ENCODE measurements around the gene SDR42E2. TPM values are rescaled to one million over a fixed set of nuclear protein-coding genes. Genes with fewer than 3 reads are reported as not detected.
A peak's percentile ranks its signal among the peaks of the same experiment; 100 is the strongest.

Gene SDR42E2
- total and polyA plus RNA-seq, 10 of the 15 experiments (the other 5 are each of a cell fraction or from before 2014, with no cell fraction given) = 0.01 to 0.09 (median 0.08) TPM; not detected in 4

- TF ChIP-seq HDGF (IDR thresholded peaks at IDR 0.05) (peak; percentile 96), TBL1XR1 (IDR thresholded peaks at IDR 0.05; ENCODE audit: low read depth, low read length) (no peak), IRF3 (IDR thresholded peaks at IDR 0.05) (no peak), MEF2A (IDR thresholded peaks at IDR 0.05; ENCODE audit: insufficient read depth, low read depth, low read length) (no peak), YBX1 (IDR thresholded peaks at IDR 0.05) (no peak), RELA (IDR thresholded peaks at IDR 0.05; ENCODE audit: borderline replicate concordance, partially characterized antibody) (peak; percentile 24), MYC (IDR thresholded peaks at IDR 0.05; ENCODE audit: insufficient read depth, insufficient read length, insufficient replicate concordance, low read length, severe bottlenecking) (no peak), E2F8 (IDR thresholded peaks at IDR 0.05; ENCODE audit: low read depth, partially characterized antibody) (no peak), TCF12 (IDR thresholded peaks at IDR 0.05; ENCODE audit: low read depth, low read length) (no peak), SRF (IDR thresholded peaks at IDR 0.05; ENCODE audit: low read depth in 2 of 2, low read length in 2 of 2) (peak; percentile 98), CHD4 (IDR thresholded peaks at IDR 0.05) (no peak), RUNX3 (IDR thresholded peaks at IDR 0.05; ENCODE audit: low read length) (no peak), TCF7 (IDR thresholded peaks at IDR 0.05; ENCODE audit: borderline replicate concordance) (no peak), EP300 (IDR thresholded peaks at IDR 0.05; ENCODE audit: borderline replicate concordance in 1 of 2, control insufficient read depth in 1 of 2, low read depth in 2 of 2, low read length in 2 of 2) (no peak), SP1 (IDR thresholded peaks at IDR 0.05; ENCODE audit: low read depth, low read length) (no peak), NBN (IDR thresholded peaks at IDR 0.05) (peak; percentile 81), BRCA1 (IDR thresholded peaks at IDR 0.05; ENCODE audit: low read depth, low read length) (no peak), HSF1 (IDR thresholded peaks at IDR 0.05; ENCODE audit: low read depth, low read length) (no peak), NRF1 (conservative IDR thresholded peaks at IDR 0.05; ENCODE audit: low read depth, low read length) (0 out of 2 replicates have a peak, but pooled peaks have one; percentile 21), CUX1 (IDR thresholded peaks at IDR 0.05; ENCODE audit: insufficient replicate concordance, low read depth, low read length) (no peak)
Measured at GRCh38 chr16:22190776-22191531, 28.6 kb downstream of the SDR42E2 start (continued).

Data from GM12878 (cell line).